Peyer's patch (tissue), 4 donors: ENCODE measurements around the gene PKNOX2. TPM values are rescaled to one million over a fixed set of nuclear protein-coding genes. Genes with fewer than 3 reads are reported as not detected.

Experiments used
- DNase-seq, 3 donors: peaks; one replicate each; pipeline ENCODE4 v3.0.0-alpha.2; 2017 to 2019
- H3K27ac ChIP-seq, 4 donors: fragments of 200-600 bp; sonication (generic); one replicate each; pipeline ENCODE4 v1.5.1; 2016 to 2019
- H3K27me3 ChIP-seq, 2 donors: fragments of 200-600 bp; sonication (generic); one replicate each; pipeline ENCODE4 v1.5.1; 2019
- H3K36me3 ChIP-seq, 3 donors: fragments of 200-600 bp; sonication (generic); one replicate each; pipeline ENCODE4 v1.5.1; 2016 to 2019
- H3K4me1 ChIP-seq, 4 donors: fragments of 200-600 bp; sonication (generic); one replicate each; pipeline ENCODE4 v1.5.1; 2016 to 2019
- H3K4me3 ChIP-seq, 4 donors: fragments of 200-600 bp; sonication (generic); 1 replicate in 3 of 4; 2 replicates in 1 of 4; pipeline ENCODE4 v1.5.1; 2016 to 2019; ENCODE audit warnings: mild to moderate bottlenecking in 1 of 4
- H3K9me3 ChIP-seq, 4 donors: fragments of 200-600 bp; sonication (generic); one replicate each; pipeline ENCODE4 v1.5.1; 2016 to 2019; ENCODE audit warnings: mild to moderate bottlenecking in 1 of 4
- CTCF ChIP-seq, 6 experiments: fragments of 450-650 bp in 4 of 6; fragments of 200-600 bp in 2 of 6; sonication (generic) in 1 of 6; IDR thresholded peaks; one replicate each; pipeline ENCODE4 v1.5.1; 2017 to 2019; ENCODE audit warnings: antibody characterized with exemption in 6 of 6, mild to moderate bottlenecking in 3 of 6, moderate library complexity in 1 of 6
- POLR2A ChIP-seq, 2 donors: fragments of 450-650 bp; IDR thresholded peaks; one replicate each; pipeline ENCODE4 v1.5.1; 2017; ENCODE audit warnings: antibody characterized with exemption in 2 of 2, mild to moderate bottlenecking in 2 of 2, moderate library complexity in 2 of 2
- total RNA-seq, 4 donors: library from RNA; depleted of rRNA; stranded (reverse); fragments of >200 nt; gene quantifications; one replicate each; pipeline ENCODE4 v1.1.0, GENCODE V29; 2016

Gene PKNOX2
- total RNA-seq, 4 donors from 2014 or later = 1.4 to 8.3 TPM; not detected in 2

- H3K27ac ChIP-seq = no peak overlapping the region
- no peaks in the 10 kb centered on the region for H3K9me3 ChIP-seq
- TF ChIP-seq CTCF (IDR thresholded peaks at IDR 0.05) (no peak), POLR2A (IDR thresholded peaks at IDR 0.05) (no peak)
- no peaks in the 10 kb centered on the region for H3K27me3 ChIP-seq
- no peaks in the 10 kb centered on the region for H3K36me3 ChIP-seq
- no peaks in the 10 kb centered on the region for H3K4me1 ChIP-seq
- peak in 1 of 3 donors; percentile 37 for DNase-seq
- no peak overlapping the region for H3K4me3 ChIP-seq
Measured at GRCh38 chr11:125225401-125225800, 60.9 kb downstream of the PKNOX2 start.

- H3K27ac ChIP-seq = no peak overlapping the region
- H3K4me3 ChIP-seq = no peak overlapping the region
- no peaks in the 10 kb centered on the region for H3K9me3 ChIP-seq
- TF ChIP-seq CTCF (IDR thresholded peaks at IDR 0.05) (no peak), POLR2A (IDR thresholded peaks at IDR 0.05) (no peak)
- no peaks in the 10 kb centered on the region for H3K4me1 ChIP-seq
- H3K36me3 ChIP-seq = no peaks in the 10 kb centered on the region
- no peaks in the 10 kb centered on the region for H3K27me3 ChIP-seq
- DNase-seq = no peak
Measured at GRCh38 chr11:125226031-125226430, 61.5 kb downstream of the PKNOX2 start.

GRCh38 chr11:125226706-125227105, 62.2 kb downstream of the PKNOX2 start:
- TF ChIP-seq POLR2A (IDR thresholded peaks at IDR 0.05) = no peak
- TF ChIP-seq CTCF (IDR thresholded peaks at IDR 0.05) = no peak
- Histone ChIP-seq H3K27me3 (no peaks in the 10 kb centered on the region), H3K4me3 (no peak overlapping the region), H3K27ac (no peak overlapping the region), H3K9me3 (no peaks in the 10 kb centered on the region), H3K36me3 (no peaks in the 10 kb centered on the region), H3K4me1 (no peaks in the 10 kb centered on the region)
- DNase-seq = no peak

- Histone ChIP-seq H3K27ac (no peak overlapping the region), H3K27me3 (no peaks in the 10 kb centered on the region), H3K36me3 (no peaks in the 10 kb centered on the region), H3K9me3 (no peaks in the 10 kb centered on the region), H3K4me1 (no peaks in the 10 kb centered on the region), H3K4me3 (no peak overlapping the region)
- DNase-seq = no peak
- no peak for TF ChIP-seq CTCF (IDR thresholded peaks at IDR 0.05)
- TF ChIP-seq POLR2A (IDR thresholded peaks at IDR 0.05) = no peak
Measured at GRCh38 chr11:125227151-125227550, 62.6 kb downstream of the PKNOX2 start.

GRCh38 chr11:125228445-125228844, 63.9 kb downstream of the PKNOX2 start:
- TF ChIP-seq POLR2A (IDR thresholded peaks at IDR 0.05) (no peak), CTCF (IDR thresholded peaks at IDR 0.05) (no peak)
- no peak for DNase-seq
- Histone ChIP-seq H3K4me3 (no peak overlapping the region), H3K9me3 (no peaks in the 10 kb centered on the region), H3K36me3 (no peaks in the 10 kb centered on the region), H3K27me3 (no peaks in the 10 kb centered on the region), H3K4me1 (no peaks in the 10 kb centered on the region), H3K27ac (no peak overlapping the region)

- Histone ChIP-seq H3K9me3 (no peaks in the 10 kb centered on the region), H3K4me1 (no peaks in the 10 kb centered on the region), H3K27me3 (no peaks in the 10 kb centered on the region), H3K4me3 (no peak overlapping the region), H3K27ac (no peak overlapping the region), H3K36me3 (no peaks in the 10 kb centered on the region)
- TF ChIP-seq CTCF (IDR thresholded peaks at IDR 0.05) (no peak), POLR2A (IDR thresholded peaks at IDR 0.05) (no peak)
- DNase-seq = no peak
Measured at GRCh38 chr11:125228993-125229392, 64.4 kb downstream of the PKNOX2 start.
